H1 (cell line): ENCODE measurements around the gene FAM98A. TPM values are rescaled to one million over a fixed set of nuclear protein-coding genes. Genes with fewer than 3 reads are reported as not detected.

Experiments used
- CTCF ChIP-seq, 3 experiments: IDR thresholded peaks; 1 replicate in 2 of 3; 2 replicates in 1 of 3; pipeline versions ENCODE4 v1.5.1 to v1.6.1; 2011; ENCODE audit warnings: low read length in 3 of 3, mild to moderate bottlenecking in 3 of 3, inconsistent platforms in 2 of 3, low read depth in 1 of 3, moderate library complexity in 1 of 3; ENCODE audit not compliant: insufficient read depth in 1 of 3; ENCODE audit errors: control extremely low read depth in 1 of 3
- polyA plus RNA-seq, 7 experiments: library from polyadenylated mRNA; depleted of rRNA in 3 of 7; stranded (reverse) in 5 of 7; unstranded in 2 of 7; fragments of >200 nt in 5 of 7; fragments of 200-250 nt in 2 of 7; gene quantifications; 1 replicate in 5 of 7; 2 replicates in 1 of 7; 4 replicates in 1 of 7; pipeline versions ENCODE4 v1.2.1 to v1.2.3, GENCODE V29; 2011 to 2013; ENCODE audit warnings: missing spikeins in 2 of 7, mixed read lengths in 2 of 7
- total RNA-seq: library from RNA; stranded (reverse); fragmentation: NEBNext Ultra II Directional; extraction: Animal tissue kit (Norgen Biotek cat#: 25700); gene quantifications from 2 replicates; pipeline ENCODE4 v1.2.1, GENCODE V29; 2021

Gene FAM98A
- total and polyA plus RNA-seq, 2 of the 8 experiments (the other 6 are each of a cell fraction or from before 2014, with no cell fraction given), result 53.2 to 103 TPM

- TF ChIP-seq CTCF (IDR thresholded peaks at IDR 0.05; ENCODE audit: control extremely low read depth in 1 of 3, insufficient read depth in 1 of 3, low read depth in 1 of 3, low read length in 3 of 3), result no peak
These were observed 15.1 kb upstream of the FAM98A start (continued) for GRCh38 chr2:33614190-33614589.
